Testis (tissue), 2 donors: ENCODE results near the gene DCLK2.

Source experiments
- POLR2A ChIP-seq: fragments of 450-650 bp; IDR thresholded peaks from one replicate; pipeline ENCODE4 v1.6.1; 2017; ENCODE audit warnings: antibody characterized with exemption, mild to moderate bottlenecking, moderate library complexity
- TF ChIP-seq, protein P1 (sequence below), 3 experiments: fragments of 450-650 bp in 2 of 3; fragments of 200-600 bp in 1 of 3; sonication (generic) in 1 of 3; IDR thresholded peaks; one replicate each; pipeline ENCODE4 v1.5.1; 2016 to 2019; ENCODE audit warnings: antibody characterized with exemption in 3 of 3, mild to moderate bottlenecking in 2 of 3, moderate library complexity in 1 of 3

DNA sequence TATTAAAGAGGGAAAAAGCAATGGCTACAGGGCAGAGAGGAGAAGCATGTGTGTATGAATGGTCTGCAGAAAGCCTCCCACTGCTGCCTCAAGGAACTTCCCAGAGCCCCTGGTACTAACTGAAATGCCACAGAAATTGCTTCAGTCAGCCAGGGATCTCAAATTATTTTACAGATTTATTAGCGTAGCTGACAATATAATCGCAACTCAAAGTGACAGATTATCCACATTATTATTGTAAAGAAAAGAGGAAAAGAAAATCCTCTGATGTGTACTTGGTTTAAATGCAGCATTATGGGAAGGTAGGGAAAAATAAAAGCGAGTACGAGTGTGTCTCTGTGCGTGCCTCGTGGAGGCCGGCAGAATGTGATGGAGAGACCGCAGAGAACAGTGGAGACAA, 202.7 kb downstream of the DCLK2 start:
- TF ChIP-seq POLR2A, result no peak
- TF ChIP-seq, protein P1, sequence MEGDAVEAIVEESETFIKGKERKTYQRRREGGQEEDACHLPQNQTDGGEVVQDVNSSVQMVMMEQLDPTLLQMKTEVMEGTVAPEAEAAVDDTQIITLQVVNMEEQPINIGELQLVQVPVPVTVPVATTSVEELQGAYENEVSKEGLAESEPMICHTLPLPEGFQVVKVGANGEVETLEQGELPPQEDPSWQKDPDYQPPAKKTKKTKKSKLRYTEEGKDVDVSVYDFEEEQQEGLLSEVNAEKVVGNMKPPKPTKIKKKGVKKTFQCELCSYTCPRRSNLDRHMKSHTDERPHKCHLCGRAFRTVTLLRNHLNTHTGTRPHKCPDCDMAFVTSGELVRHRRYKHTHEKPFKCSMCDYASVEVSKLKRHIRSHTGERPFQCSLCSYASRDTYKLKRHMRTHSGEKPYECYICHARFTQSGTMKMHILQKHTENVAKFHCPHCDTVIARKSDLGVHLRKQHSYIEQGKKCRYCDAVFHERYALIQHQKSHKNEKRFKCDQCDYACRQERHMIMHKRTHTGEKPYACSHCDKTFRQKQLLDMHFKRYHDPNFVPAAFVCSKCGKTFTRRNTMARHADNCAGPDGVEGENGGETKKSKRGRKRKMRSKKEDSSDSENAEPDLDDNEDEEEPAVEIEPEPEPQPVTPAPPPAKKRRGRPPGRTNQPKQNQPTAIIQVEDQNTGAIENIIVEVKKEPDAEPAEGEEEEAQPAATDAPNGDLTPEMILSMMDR (IDR thresholded peaks at IDR 0.05), result no peak
